Measurements from ENCODE around the gene AGFG1.
"Not testable (repeated sequence)": the region's sequence is repeated elsewhere in the genome, so short reads cannot be mapped to it uniquely, and the experiment has no call there.

Gene AGFG1

GRCh38 chr2:227540352-227540751 lies 68.4 kb downstream of the AGFG1 start:
- not testable (repeated sequence) for DNase-seq

GRCh38 chr2:227545990-227546389 lies 74.0 kb downstream of the AGFG1 start:
- no peak for DNase-seq

- no peak for DNase-seq
Measured at GRCh38 chr2:227551836-227552235, 79.9 kb downstream of the AGFG1 start.

- DNase-seq: no peak
Measured at GRCh38 chr2:227562581-227562980, 90.6 kb downstream of the AGFG1 start.

- DNase-seq: no peak
Measured at GRCh38 chr2:227565080-227565479, 93.1 kb downstream of the AGFG1 start.

- no peak for DNase-seq
Measured at GRCh38 chr2:227566012-227566411, 94.1 kb downstream of the AGFG1 start.

GRCh38 chr2:227568852-227569169 lies 96.9 kb downstream of the AGFG1 start:
- no peak for DNase-seq

GRCh38 chr2:227570615-227571014 lies 98.7 kb downstream of the AGFG1 start:
- peak; percentile 6 for DNase-seq

- no peak for DNase-seq
Measured at GRCh38 chr2:227576110-227576509, 104.2 kb downstream of the AGFG1 start.

- DNase-seq: no peak
Measured at GRCh38 chr2:227576812-227577211, 104.9 kb downstream of the AGFG1 start.

GRCh38 chr2:227577555-227577954 lies 105.6 kb downstream of the AGFG1 start:
- no peak for DNase-seq

GRCh38 chr2:227578642-227579041 lies 106.7 kb downstream of the AGFG1 start:
- no peak for DNase-seq

GRCh38 chr2:227579791-227580190 lies 107.8 kb downstream of the AGFG1 start:
- no peak for DNase-seq

GRCh38 chr2:227582369-227582768 lies 110.4 kb downstream of the AGFG1 start:
- DNase-seq: no peak

- DNase-seq: no peak
Measured at GRCh38 chr2:227592694-227593387, 120.9 kb downstream of the AGFG1 start.

GRCh38 chr2:227595797-227596196 lies 123.8 kb downstream of the AGFG1 start:
- no peak for DNase-seq

GRCh38 chr2:227597036-227597435 lies 125.1 kb downstream of the AGFG1 start:
- no peak for DNase-seq

GRCh38 chr2:227597998-227598397 lies 126.0 kb downstream of the AGFG1 start:
- DNase-seq: no peak

GRCh38 chr2:227598835-227599503 lies 127.0 kb downstream of the AGFG1 start, which contains the start of gene SCYGR2:
SCYGR2 (plus strand) TSS chr2:227598893; CDS start chr2:227598893, 0 bp downstream.
- DNase-seq: not testable (repeated sequence)

- DNase-seq: no peak
Measured at GRCh38 chr2:227602358-227602757, 130.4 kb downstream of the AGFG1 start.

GRCh38 chr2:227606476-227606875 lies 134.5 kb downstream of the AGFG1 start:
- no peak for DNase-seq

GRCh38 chr2:227607941-227608340 lies 136.0 kb downstream of the AGFG1 start:
- no peak for DNase-seq

GRCh38 chr2:227608561-227609338 lies 136.8 kb downstream of the AGFG1 start:
- no peak for DNase-seq

GRCh38 chr2:227610123-227610522 lies 138.2 kb downstream of the AGFG1 start:
- no peak for DNase-seq

All from fibroblast of skin of right quadriceps (primary cell).